Colonic mucosa (tissue), 4 donors: Measurements from ENCODE around the gene ELL. TPM values are rescaled to one million over a fixed set of nuclear protein-coding genes. Genes with fewer than 3 reads are reported as not detected.
A peak's percentile ranks its signal among the peaks of the same experiment; 100 is the strongest.

Source experiments
- DNase-seq: peaks from one replicate; pipeline ENCODE4 v3.0.0-alpha.2; 2020
- H3K27ac ChIP-seq: fragments of 200-600 bp; one replicate; pipeline ENCODE4 v1.8.0; 2021
- H3K27me3 ChIP-seq: fragments of 200-600 bp; one replicate; pipeline ENCODE4 v1.8.0; 2021
- H3K36me3 ChIP-seq: fragments of 200-600 bp; one replicate; pipeline ENCODE4 v1.8.0; 2021
- H3K4me1 ChIP-seq: fragments of 200-600 bp; one replicate; pipeline ENCODE4 v1.8.0; 2021; ENCODE audit warnings: mild to moderate bottlenecking
- H3K4me3 ChIP-seq: fragments of 200-600 bp; one replicate; pipeline ENCODE4 v1.8.0; 2021
- H3K9ac ChIP-seq, 2 donors: one replicate each; pipeline ENCODE4 v1.7.0; 2013; ENCODE audit warnings: control low read depth in 2 of 2, low read depth in 2 of 2, low read length in 2 of 2
- H3K9me3 ChIP-seq: fragments of 200-600 bp; one replicate; pipeline ENCODE4 v1.8.0; 2021
- intact Hi-C: fragments of 100-400 bp; cut with DNase I; formaldehyde crosslinking; loops from one replicate; pipeline ENCODE4 v1.14.1; 2022
- total RNA-seq, 2 donors: library from RNA; stranded (reverse); fragmentation: NEBNext Ultra II Directional in 1 of 2; extraction: Animal tissue kit (Norgen Biotek cat#: 25700) in 1 of 2; gene quantifications; one replicate each; pipeline ENCODE4 v1.2.1, GENCODE V29; 2021
- TF ChIP-seq, protein P1 (sequence below): fragments of 200-600 bp; IDR thresholded peaks from one replicate; pipeline ENCODE4 v1.8.0; 2022; ENCODE audit warnings: antibody characterized with exemption, mild to moderate bottlenecking
- donor health status: healthy.
- donor health status: DM: no; HTN: no; CAD: no.
- donor health status: DM: no; HTN: no; CAD: no.

The ELL gene
- total RNA-seq, 2 donors from 2014 or later = 16.3 to 18.6 TPM

- peaks cover 7% of the 10 kb centered on the region for H3K4me1 ChIP-seq
- no peaks in the 10 kb centered on the region for H3K36me3 ChIP-seq
- H3K27ac ChIP-seq = peak overlapping the region; percentile 95
- H3K4me3 ChIP-seq = peak overlapping the region; percentile 100
- peak overlapping the region; percentile 88 to 100 for H3K9ac ChIP-seq
- no peaks in the 10 kb centered on the region for H3K9me3 ChIP-seq
- TF ChIP-seq, protein P1, sequence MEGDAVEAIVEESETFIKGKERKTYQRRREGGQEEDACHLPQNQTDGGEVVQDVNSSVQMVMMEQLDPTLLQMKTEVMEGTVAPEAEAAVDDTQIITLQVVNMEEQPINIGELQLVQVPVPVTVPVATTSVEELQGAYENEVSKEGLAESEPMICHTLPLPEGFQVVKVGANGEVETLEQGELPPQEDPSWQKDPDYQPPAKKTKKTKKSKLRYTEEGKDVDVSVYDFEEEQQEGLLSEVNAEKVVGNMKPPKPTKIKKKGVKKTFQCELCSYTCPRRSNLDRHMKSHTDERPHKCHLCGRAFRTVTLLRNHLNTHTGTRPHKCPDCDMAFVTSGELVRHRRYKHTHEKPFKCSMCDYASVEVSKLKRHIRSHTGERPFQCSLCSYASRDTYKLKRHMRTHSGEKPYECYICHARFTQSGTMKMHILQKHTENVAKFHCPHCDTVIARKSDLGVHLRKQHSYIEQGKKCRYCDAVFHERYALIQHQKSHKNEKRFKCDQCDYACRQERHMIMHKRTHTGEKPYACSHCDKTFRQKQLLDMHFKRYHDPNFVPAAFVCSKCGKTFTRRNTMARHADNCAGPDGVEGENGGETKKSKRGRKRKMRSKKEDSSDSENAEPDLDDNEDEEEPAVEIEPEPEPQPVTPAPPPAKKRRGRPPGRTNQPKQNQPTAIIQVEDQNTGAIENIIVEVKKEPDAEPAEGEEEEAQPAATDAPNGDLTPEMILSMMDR = no peak
- DNase-seq = peak; percentile 61
- intact Hi-C loops = no loop called here
- no peaks in the 10 kb centered on the region for H3K27me3 ChIP-seq
Observed at GRCh38 chr19:18520848-18521691, 800 bp downstream of the ELL start.

DNA sequence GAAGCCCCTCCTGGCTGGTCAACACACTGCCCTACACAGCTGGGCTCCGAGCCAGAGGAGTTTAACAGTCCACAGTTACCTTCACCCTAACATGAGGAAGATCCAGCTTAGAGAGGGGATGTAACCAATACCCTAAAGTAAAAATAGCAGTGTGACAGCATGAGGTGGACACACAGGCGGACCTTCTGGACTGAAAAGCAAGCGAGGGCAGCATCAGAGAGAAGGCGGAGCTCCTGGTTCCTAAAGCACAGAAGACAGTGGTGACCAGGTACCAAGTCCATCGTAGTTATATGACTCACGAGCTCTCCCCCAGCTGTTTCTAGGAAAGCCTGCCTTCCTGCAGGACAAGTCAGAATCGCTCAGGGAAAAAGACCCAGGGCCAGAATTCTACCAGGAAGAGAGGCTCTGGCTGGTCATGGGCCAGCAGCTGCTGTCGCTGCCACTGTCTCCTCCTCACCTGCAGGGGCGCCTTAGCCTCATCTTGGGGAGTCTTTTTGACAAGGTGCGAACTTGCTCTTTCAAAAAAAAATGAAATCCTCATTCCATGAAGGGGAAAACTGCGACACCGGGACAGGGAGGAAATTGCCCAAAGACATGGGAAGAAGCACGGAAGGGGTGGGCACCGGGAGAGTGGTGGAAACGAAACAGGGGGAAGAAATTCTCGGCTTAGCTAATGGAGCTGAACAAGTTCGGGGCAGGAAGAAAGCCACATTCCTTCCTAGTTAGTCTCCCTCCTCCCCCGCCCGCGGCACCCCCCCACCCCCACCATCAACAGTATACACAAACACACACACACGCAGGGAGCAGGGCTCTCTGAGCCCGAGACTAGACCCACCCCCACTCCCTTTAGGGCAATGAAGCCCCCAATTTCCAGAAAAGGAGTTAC, 1.7 kb downstream of the ELL start:
- Histone ChIP-seq H3K36me3 (no peaks in the 10 kb centered on the region), H3K4me1 (peaks cover 14% of the 10 kb centered on the region), H3K9ac (peak overlapping the region; percentile 88 to 100), H3K4me3 (peak overlapping the region; percentile 100), H3K27ac (peak overlapping the region; percentile 95), H3K9me3 (no peaks in the 10 kb centered on the region), H3K27me3 (no peaks in the 10 kb centered on the region)
- DNase-seq = peak; percentile 79
- intact Hi-C loops = no loop called here
- TF ChIP-seq, protein P1 = peak; percentile 55

- Histone ChIP-seq H3K4me3 (no peak overlapping the region), H3K27ac (no peak overlapping the region), H3K9me3 (no peaks in the 10 kb centered on the region), H3K9ac (no peak overlapping the region), H3K4me1 (peaks cover 20% of the 10 kb centered on the region), H3K36me3 (no peaks in the 10 kb centered on the region), H3K27me3 (no peaks in the 10 kb centered on the region)
- TF ChIP-seq, protein P1 = no peak
- intact Hi-C loops = no loop called here
- DNase-seq = no peak
Observed at GRCh38 chr19:18518639-18519038, 3.2 kb downstream of the ELL start.

DNA sequence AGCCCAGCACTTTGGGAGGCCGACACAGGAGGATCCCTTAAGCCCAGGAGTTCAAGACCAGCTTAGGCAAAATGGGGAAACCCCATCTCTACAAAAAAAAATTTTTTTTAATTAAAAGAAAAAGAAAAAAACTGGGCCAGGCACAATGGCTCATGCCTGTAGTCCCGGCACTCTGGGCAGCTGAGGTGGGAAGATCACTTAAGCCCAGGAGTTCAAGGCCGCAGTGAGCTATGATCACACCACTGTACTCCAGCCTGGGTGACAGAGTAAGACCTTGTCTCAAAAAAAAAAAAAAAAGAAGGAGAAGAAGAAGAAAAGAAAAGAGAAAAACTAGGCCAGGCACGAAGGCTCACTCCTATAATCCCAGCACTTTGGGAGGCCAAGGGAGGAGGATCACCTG, 4.3 kb downstream of the ELL start:
- TF ChIP-seq, protein P1 = no peak
- no peak for DNase-seq
- Histone ChIP-seq H3K27me3 (no peaks in the 10 kb centered on the region), H3K4me3 (no peak overlapping the region), H3K9me3 (no peaks in the 10 kb centered on the region), H3K36me3 (no peaks in the 10 kb centered on the region), H3K4me1 (peaks cover 20% of the 10 kb centered on the region), H3K9ac (no peak overlapping the region), H3K27ac (no peak overlapping the region)
- intact Hi-C loops = no loop called here

- no peaks in the 10 kb centered on the region for H3K9me3 ChIP-seq
- intact Hi-C loops = no loop called here
- H3K27me3 ChIP-seq = no peaks in the 10 kb centered on the region
- H3K9ac ChIP-seq = no peak overlapping the region
- H3K27ac ChIP-seq = no peak overlapping the region
- H3K36me3 ChIP-seq = no peaks in the 10 kb centered on the region
- TF ChIP-seq, protein P1 = no peak
- H3K4me1 ChIP-seq = peaks cover 20% of the 10 kb centered on the region
- DNase-seq = no peak
- no peak overlapping the region for H3K4me3 ChIP-seq
Observed at GRCh38 chr19:18515959-18516358, 5.9 kb downstream of the ELL start.
